HCT116 (cell line): ENCODE measurements around the gene NR1D2. TPM values are rescaled to one million over a fixed set of nuclear protein-coding genes. Genes with fewer than 3 reads are reported as not detected.

Experiments used
- ATAC-seq: fragments of 200-7000 bp; cut with Tn5 transposase; 2 replicates; pipeline ENCODE4 v1.9.1; 2020; ENCODE audit warnings: mild to moderate bottlenecking, moderate library complexity
- BruUV-seq: library from RNA; stranded (reverse); fragments of 400-500 nt; replicated peaks from 2 replicates; lab custom pipeline; 2021; lab: Mats Ljungman, UMichigan
- CTCF ChIA-PET: fragments of 300-600 bp; sonication (Branson Sonifier 250); formaldehyde crosslinking; loops from one replicate; lab custom pipeline; 2021; ENCODE audit warnings: antibody characterized with exemption; lab: Charles Lee
- POLR2A ChIA-PET: fragments of 300-600, 350-600 bp; sonication (Branson Sonifier 250); formaldehyde crosslinking; loops from one replicate; lab custom pipeline; 2021; ENCODE audit warnings: antibody characterized with exemption; lab: Charles Lee
- RAD21 ChIA-PET, 2 experiments: fragments of 300-600 bp; sonication (Branson Sonifier 250); formaldehyde crosslinking; loops; one replicate each; lab custom pipeline; 2023; ENCODE audit warnings: low total read pairs in 2 of 2; ENCODE audit not compliant: uncharacterized antibody in 2 of 2, unreplicated experiment in 2 of 2, low non-redundant PET in 1 of 2; lab: Charles Lee
- DNase-seq: peaks from one replicate; pipeline ENCODE4 v3.0.0-alpha.2; 2010; ENCODE audit warnings: low read depth, low spot score
- H2AFZ ChIP-seq: fragments of 200-600 bp; shearing (Covaris generic), sonication (generic); 2 replicates; pipeline ENCODE4 v1.6.1; 2017; ENCODE audit warnings: low read depth, mixed run types, mixed read lengths, antibody characterized with exemption, low read length; ENCODE audit not compliant: poor library complexity, severe bottlenecking
- H3K27ac ChIP-seq: 2 replicates; pipeline ENCODE4 v1.5.1; 2012; ENCODE audit warnings: low read depth, low read length
- H3K27me3 ChIP-seq: fragments of 200-600 bp; sonication (generic); 2 replicates; pipeline ENCODE4 v1.6.1; 2016; ENCODE audit warnings: mixed run types, low read length, mixed read lengths; ENCODE audit not compliant: insufficient read depth
- H3K36me3 ChIP-seq, 2 experiments: fragments of 200-500 bp in 1 of 2; fragments of 200-600 bp in 1 of 2; sonication (Bioruptor generic) in 1 of 2; sonication (generic) in 1 of 2; 2 replicates each; pipeline versions ENCODE4 v1.5.1 to v1.6.1; 2014 to 2016; ENCODE audit warnings: low read length in 2 of 2, inconsistent platforms in 1 of 2, mixed read lengths in 1 of 2, mixed run types in 1 of 2; ENCODE audit not compliant: insufficient read depth in 2 of 2, control insufficient read depth in 1 of 2
- H3K4me1 ChIP-seq, 2 experiments: fragments of 200-600 bp in 1 of 2; sonication (generic) in 1 of 2; 2 replicates each; pipeline versions ENCODE4 v1.5.1 to v1.6.1; 2012 to 2017; ENCODE audit warnings: low read length in 2 of 2, inconsistent platforms in 1 of 2, mild to moderate bottlenecking in 1 of 2, mixed read lengths in 1 of 2, mixed run types in 1 of 2, moderate library complexity in 1 of 2; ENCODE audit not compliant: insufficient read depth in 2 of 2, control insufficient read depth in 1 of 2
- H3K4me2 ChIP-seq: fragments of 200-600 bp; sonication (generic); 2 replicates; pipeline ENCODE4 v1.6.1; 2017; ENCODE audit warnings: mixed run types, low read length, mixed read lengths
- H3K4me3 ChIP-seq, 2 experiments: fragments of 200-600 bp in 1 of 2; sonication (generic) in 1 of 2; replicated peaks in 1 of 2; 2 replicates each; pipeline ENCODE4 v1.5.1; 2011 to 2016; ENCODE audit warnings: low read length in 2 of 2, control low read depth in 1 of 2, low read depth in 1 of 2, mild to moderate bottlenecking in 1 of 2, mixed read lengths in 1 of 2, mixed run types in 1 of 2
- H3K79me2 ChIP-seq: fragments of 200-600 bp; sonication (generic); 2 replicates; pipeline ENCODE4 v1.6.1; 2017; ENCODE audit warnings: mild to moderate bottlenecking, mixed run types, low read length, moderate library complexity, mixed read lengths; ENCODE audit not compliant: insufficient read depth
- H3K9ac ChIP-seq: fragments of 200-600 bp; sonication (generic); 2 replicates; pipeline ENCODE4 v1.6.1; 2016; ENCODE audit warnings: low read length, mixed read lengths
- H3K9me2 ChIP-seq: fragments of 200-600 bp; sonication (generic), shearing (Covaris generic); 2 replicates; pipeline ENCODE4 v1.6.1; 2017; ENCODE audit warnings: mixed run types, mild to moderate bottlenecking, moderate library complexity; ENCODE audit not compliant: insufficient read depth
- H3K9me3 ChIP-seq, 2 experiments: fragments of 200-500 bp in 1 of 2; fragments of 200-600 bp in 1 of 2; sonication (Bioruptor generic) in 1 of 2; sonication (generic) in 1 of 2; 2 replicates each; pipeline ENCODE4 v1.6.1; 2014 to 2017; ENCODE audit warnings: low read length in 2 of 2, mixed read lengths in 2 of 2, inconsistent platforms in 1 of 2, low read depth in 1 of 2, mild to moderate bottlenecking in 1 of 2, mixed run types in 1 of 2, moderate library complexity in 1 of 2; ENCODE audit not compliant: control insufficient read depth in 1 of 2, insufficient read depth in 1 of 2
- H4K20me1 ChIP-seq: fragments of 200-600 bp; sonication (generic), shearing (Covaris generic); 2 replicates; pipeline ENCODE4 v1.6.1; 2017; ENCODE audit warnings: mixed run types, mild to moderate bottlenecking, moderate library complexity; ENCODE audit not compliant: insufficient read depth
- ELF1 ChIP-seq: IDR thresholded peaks from 2 replicates; pipeline ENCODE4 v1.6.1; 2012; ENCODE audit warnings: low read depth, borderline replicate concordance
- EZH2phosphoT487 ChIP-seq: fragments of 200-600 bp; IDR thresholded peaks from 2 replicates; pipeline ENCODE4 v1.6.1; 2018; ENCODE audit warnings: antibody characterized with exemption, borderline replicate concordance
- POLR2A ChIP-seq: IDR thresholded peaks from 2 replicates; pipeline ENCODE4 v1.7.0; 2011; ENCODE audit warnings: borderline replicate concordance; ENCODE audit not compliant: insufficient read depth, insufficient read length; ENCODE audit errors: extremely low read depth
- RAD21 ChIP-seq: IDR thresholded peaks from 2 replicates; pipeline ENCODE4 v1.6.1; 2012; ENCODE audit warnings: low read depth, mild to moderate bottlenecking
- SIN3A ChIP-seq: IDR thresholded peaks from 2 replicates; pipeline ENCODE4 v1.6.1; 2012; ENCODE audit warnings: low read depth
- YY1 ChIP-seq: IDR thresholded peaks from 2 replicates; pipeline ENCODE4 v1.6.1; 2011; ENCODE audit warnings: low read length, low read depth, moderate library complexity, mild to moderate bottlenecking; ENCODE audit not compliant: insufficient replicate concordance; ENCODE audit errors: extremely low read depth
- intact Hi-C: fragments of 100-400 bp; cut with micrococcal nuclease; formaldehyde crosslinking; loops from 2 replicates; pipeline ENCODE4 v1.10.0; 2022
- total RNA-seq: library from RNA; stranded (reverse); gene quantifications from one replicate; pipeline ENCODE4 v1.2.1, GENCODE V29; 2021; ENCODE audit not compliant: unreplicated experiment
- TF ChIP-seq, protein P1 (sequence below): IDR thresholded peaks from 2 replicates; pipeline ENCODE4 v1.6.1; 2012
- TF ChIP-seq, protein P2 (sequence below): IDR thresholded peaks from 2 replicates; pipeline ENCODE4 v1.6.1; 2011; ENCODE audit warnings: mild to moderate bottlenecking, low read length, moderate library complexity; ENCODE audit not compliant: insufficient replicate concordance; ENCODE audit errors: extremely low read depth
- TF ChIP-seq, protein P3 (sequence below): IDR thresholded peaks from 2 replicates; pipeline ENCODE4 v1.6.1; 2012

NR1D2 gene
- total RNA-seq, 1 experiment from 2014 or later, result 60.9 TPM

DNA sequence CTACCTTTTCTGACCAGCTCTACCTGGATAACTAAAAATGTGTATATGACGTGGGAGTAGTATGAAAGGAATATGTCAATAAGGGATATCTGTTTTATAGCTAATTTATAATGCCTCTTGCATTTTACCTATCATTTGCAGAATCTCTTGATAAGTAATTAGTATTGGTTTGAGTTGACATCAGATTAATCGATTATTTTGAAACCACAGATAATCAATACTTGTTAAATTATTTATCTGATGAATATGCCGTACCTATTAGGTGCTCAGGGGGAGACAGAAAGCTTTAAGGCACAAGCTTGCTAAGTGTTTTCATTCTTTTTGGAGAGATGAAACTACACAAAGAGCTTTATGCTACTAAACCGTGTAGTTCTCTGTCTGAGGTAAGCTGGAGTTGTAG lies 24.3 kb downstream of the NR1D2 start:
- RAD21 ChIA-PET, result no interaction called here
- Histone ChIP-seq H3K9me2 (no peaks in the 10 kb centered on the region), H3K4me1 (peaks cover 2 to 4% of the 10 kb centered on the region in 2 experiments; a peak in 2 of 4 replicates), H3K27ac (no peak overlapping the region), H3K27me3 (no peaks in the 10 kb centered on the region), H3K79me2 (peaks cover 50% of the 10 kb centered on the region), H3K9ac (no peak overlapping the region), H3K9me3 (no peaks in the 10 kb centered on the region), H3K4me3 (no peak overlapping the region), H3K4me2 (no peak overlapping the region), H4K20me1 (0 out of 2 replicates have a peak, but pooled peaks cover 4% of the 10 kb centered on the region), H3K36me3 (peaks cover 15 to 21% of the 10 kb centered on the region in 2 experiments; a peak in 3 of 4 replicates), H2AFZ (no peak overlapping the region)
- no TSS peak for BruUV-seq
- TF ChIP-seq, protein P1, sequence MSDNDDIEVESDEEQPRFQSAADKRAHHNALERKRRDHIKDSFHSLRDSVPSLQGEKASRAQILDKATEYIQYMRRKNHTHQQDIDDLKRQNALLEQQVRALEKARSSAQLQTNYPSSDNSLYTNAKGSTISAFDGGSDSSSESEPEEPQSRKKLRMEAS, result no peak
- TF ChIP-seq YY1 (no peak), EZH2phosphoT487 (no peak), POLR2A (no peak), RAD21 (no peak), SIN3A (no peak), ELF1 (no peak)
- TF ChIP-seq, protein P2, sequence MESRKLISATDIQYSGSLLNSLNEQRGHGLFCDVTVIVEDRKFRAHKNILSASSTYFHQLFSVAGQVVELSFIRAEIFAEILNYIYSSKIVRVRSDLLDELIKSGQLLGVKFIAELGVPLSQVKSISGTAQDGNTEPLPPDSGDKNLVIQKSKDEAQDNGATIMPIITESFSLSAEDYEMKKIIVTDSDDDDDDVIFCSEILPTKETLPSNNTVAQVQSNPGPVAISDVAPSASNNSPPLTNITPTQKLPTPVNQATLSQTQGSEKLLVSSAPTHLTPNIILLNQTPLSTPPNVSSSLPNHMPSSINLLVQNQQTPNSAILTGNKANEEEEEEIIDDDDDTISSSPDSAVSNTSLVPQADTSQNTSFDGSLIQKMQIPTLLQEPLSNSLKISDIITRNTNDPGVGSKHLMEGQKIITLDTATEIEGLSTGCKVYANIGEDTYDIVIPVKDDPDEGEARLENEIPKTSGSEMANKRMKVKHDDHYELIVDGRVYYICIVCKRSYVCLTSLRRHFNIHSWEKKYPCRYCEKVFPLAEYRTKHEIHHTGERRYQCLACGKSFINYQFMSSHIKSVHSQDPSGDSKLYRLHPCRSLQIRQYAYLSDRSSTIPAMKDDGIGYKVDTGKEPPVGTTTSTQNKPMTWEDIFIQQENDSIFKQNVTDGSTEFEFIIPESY, result no peak
- TF ChIP-seq, protein P3, sequence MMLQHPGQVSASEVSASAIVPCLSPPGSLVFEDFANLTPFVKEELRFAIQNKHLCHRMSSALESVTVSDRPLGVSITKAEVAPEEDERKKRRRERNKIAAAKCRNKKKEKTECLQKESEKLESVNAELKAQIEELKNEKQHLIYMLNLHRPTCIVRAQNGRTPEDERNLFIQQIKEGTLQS, result no peak
- intact Hi-C loops, result no loop called here
- DNase-seq (no peak), ATAC-seq (no peak)
- POLR2A ChIA-PET, result interaction anchor here (1.8 kb wide), 1 partner anchor 53 kb away, joined by 6 read pairs; the partner anchor contains the start of genes NKIRAS1 and RPL15
- CTCF ChIA-PET, result no interaction called here
